Measurements from ENCODE around the gene FGF19. TPM values are rescaled to one million over a fixed set of nuclear protein-coding genes. Genes with fewer than 3 reads are reported as not detected.

Gene FGF19
- total RNA-seq, 8 experiments from 2014 or later = 0.20 to 1.1 (median 0.35) TPM; not detected in 2

GRCh38 chr11:69731110-69731509 is 27.3 kb upstream of the FGF19 start:
- in situ Hi-C loops (cut with MboI; ENCODE audit: low pct_unique_long_range_greater_than_20kb in 2 of 9, low sequenced_read_pairs in 9 of 9, unreplicated experiment in 9 of 9) = no loop called here
- no peak for ATAC-seq (replicated peaks in 6 of 8)

GRCh38 chr11:69730500-69730899 is 26.7 kb upstream of the FGF19 start:
- in situ Hi-C loops (cut with MboI; ENCODE audit: low pct_unique_long_range_greater_than_20kb in 2 of 9, low sequenced_read_pairs in 9 of 9, unreplicated experiment in 9 of 9) = no loop called here
- WGBS, 10 experiments = no CpG with 5 or more reads among the region's 8 CpGs
- Histone ChIP-seq H3K27ac (no peak overlapping the region), H3K4me1 (replicated peaks in 1 of 2) (no peaks in the 10 kb centered on the region), H3K4me3 (no peak overlapping the region)
- no peak for ATAC-seq (replicated peaks in 6 of 8)

More at GRCh38 chr11:69731110-69731509, 27.3 kb upstream of the FGF19 start:
- 30 to 100% (median 62%) methylated on average over 1 to 5 of the region's 11 CpGs; no CpG with 5 or more reads in 6 of the 10 experiments for WGBS, 10 experiments
- Histone ChIP-seq H3K4me3 (no peak overlapping the region), H3K27ac (no peak overlapping the region), H3K4me1 (replicated peaks in 1 of 2) (no peaks in the 10 kb centered on the region)

GRCh38 chr11:69729252-69729651 is 25.4 kb upstream of the FGF19 start:
- no peak overlapping the region for H3K4me3 ChIP-seq
- no peak for ATAC-seq (replicated peaks in 6 of 8)
- no peak overlapping the region for H3K27ac ChIP-seq
- in situ Hi-C loops (cut with MboI; ENCODE audit: low pct_unique_long_range_greater_than_20kb in 2 of 9, low sequenced_read_pairs in 9 of 9, unreplicated experiment in 9 of 9) = no loop called here
- no peaks in the 10 kb centered on the region for H3K4me1 ChIP-seq (replicated peaks in 1 of 2)
- WGBS, 10 experiments = 87 to 100% methylated on average over 1 to 3 of the region's 9 CpGs; no CpG with 5 or more reads in 8 of the 10 experiments

- no peak for ATAC-seq (replicated peaks in 6 of 8)
- H3K4me3 ChIP-seq = no peak overlapping the region
- in situ Hi-C loops (cut with MboI; ENCODE audit: low pct_unique_long_range_greater_than_20kb in 2 of 9, low sequenced_read_pairs in 9 of 9, unreplicated experiment in 9 of 9) = no loop called here
- no peaks in the 10 kb centered on the region for H3K4me1 ChIP-seq (replicated peaks in 1 of 2)
- no peak overlapping the region for H3K27ac ChIP-seq
- 88 to 100% (median 100%) methylated on average over 1 to 5 of the region's 10 CpGs; no CpG with 5 or more reads in 6 of the 10 experiments for WGBS, 10 experiments
Observed at GRCh38 chr11:69727266-69727665, 23.4 kb upstream of the FGF19 start.

- no peak for ATAC-seq (replicated peaks in 6 of 8)
- H3K4me1 ChIP-seq (replicated peaks in 1 of 2) = no peaks in the 10 kb centered on the region
- no peak overlapping the region for H3K27ac ChIP-seq
- H3K4me3 ChIP-seq = no peak overlapping the region
- 0 to 95% (median 91%) methylated on average over 1 to 13 of the region's 18 CpGs; no CpG with 5 or more reads in 4 of the 10 experiments for WGBS, 10 experiments
- in situ Hi-C loops (cut with MboI; ENCODE audit: low pct_unique_long_range_greater_than_20kb in 2 of 9, low sequenced_read_pairs in 9 of 9, unreplicated experiment in 9 of 9) = no loop called here
Observed at GRCh38 chr11:69726481-69726880, 22.7 kb upstream of the FGF19 start.

DNA sequence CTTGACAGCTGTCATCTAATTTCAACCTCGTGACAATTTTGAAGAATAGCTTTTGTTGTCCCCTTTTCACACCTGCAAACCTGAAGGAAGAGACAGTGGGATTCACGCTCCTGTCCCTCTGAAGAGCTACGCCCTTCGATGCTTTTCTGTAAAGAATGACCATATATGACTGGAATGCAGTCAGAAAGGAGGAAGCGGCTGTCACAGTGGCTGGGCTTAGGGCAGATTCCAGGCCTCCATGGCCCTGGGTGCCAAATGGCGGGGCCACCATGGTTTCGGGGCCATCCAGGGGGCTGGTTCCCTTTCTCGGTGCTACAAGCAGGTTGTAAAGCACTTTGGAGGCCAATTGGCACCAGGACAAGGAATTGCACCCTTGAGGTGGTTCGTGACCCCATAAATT is 22.2 kb upstream of the FGF19 start:
- Histone ChIP-seq H3K4me3 (no peak overlapping the region), H3K27ac (no peak overlapping the region), H3K4me1 (replicated peaks in 1 of 2) (no peaks in the 10 kb centered on the region)
- no peak for ATAC-seq (replicated peaks in 6 of 8)
- 0 to 90% (median 60%) methylated on average over 1 to 8 of the region's 9 CpGs; no CpG with 5 or more reads in 3 of the 10 experiments for WGBS, 10 experiments
- in situ Hi-C loops (cut with MboI; ENCODE audit: low pct_unique_long_range_greater_than_20kb in 2 of 9, low sequenced_read_pairs in 9 of 9, unreplicated experiment in 9 of 9) = no loop called here

DNA sequence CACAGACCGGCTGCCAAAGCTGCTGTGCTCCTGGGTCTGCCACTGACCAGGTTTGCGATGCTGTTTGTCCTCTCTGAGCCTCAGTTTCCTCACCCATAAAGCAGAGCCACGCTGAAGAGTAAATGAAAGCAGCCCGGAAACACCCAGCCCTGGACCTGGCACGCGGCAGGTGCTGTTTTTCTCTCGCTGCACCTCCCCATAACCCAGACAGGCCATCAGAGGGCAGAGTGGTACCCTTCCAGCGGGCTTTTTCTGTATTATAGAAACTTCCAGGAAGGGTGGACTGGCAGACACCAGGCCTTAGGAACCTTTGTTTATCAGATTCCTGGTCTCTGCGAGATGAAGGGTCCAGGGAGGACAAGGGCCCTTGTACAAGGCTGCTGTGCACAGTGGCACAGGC is 17.9 kb upstream of the FGF19 start:
- in situ Hi-C loops (cut with MboI; ENCODE audit: low pct_unique_long_range_greater_than_20kb in 2 of 9, low sequenced_read_pairs in 9 of 9, unreplicated experiment in 9 of 9) = loop anchor here in 8 of 9 experiments (25.0 kb wide), 3 partner anchors 141 to 466 kb away; no protein-coding TSS in a partner anchor
- ATAC-seq (replicated peaks in 6 of 8) = no peak
- Histone ChIP-seq H3K4me1 (replicated peaks in 1 of 2) (peaks cover 12% of the 10 kb centered on the region in 2 donors), H3K27ac (no peak overlapping the region), H3K4me3 (no peak overlapping the region)
- WGBS, 10 experiments = 30 to 83% (median 60%) methylated on average over 1 to 7 of the region's 9 CpGs; no CpG with 5 or more reads in 4 of the 10 experiments

DNA sequence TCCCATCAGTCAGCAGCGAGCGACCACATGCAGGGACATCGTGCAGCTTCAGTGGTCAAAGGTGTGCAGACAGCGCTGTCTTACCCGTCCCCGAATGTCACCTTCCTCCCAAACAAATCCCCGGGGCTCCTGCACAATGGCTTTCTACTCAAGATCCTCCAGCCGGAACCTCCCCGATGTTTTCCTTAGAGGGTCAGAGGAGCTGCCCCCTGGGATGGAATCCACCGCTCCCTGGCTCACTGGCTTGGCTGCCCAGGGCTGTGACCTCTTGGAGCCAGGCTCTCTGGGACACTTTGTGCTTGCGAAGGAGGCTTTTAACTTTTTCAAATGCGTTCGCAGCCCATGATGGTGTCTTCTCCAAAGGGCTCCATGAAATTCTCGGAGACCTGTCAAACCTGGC is 17.3 kb upstream of the FGF19 start:
- H3K4me3 ChIP-seq = no peak overlapping the region
- 20 to 89% (median 60%) methylated on average over 1 to 9 of the region's 14 CpGs; no CpG with 5 or more reads in 3 of the 10 experiments for WGBS, 10 experiments
- no peak for ATAC-seq (replicated peaks in 6 of 8)
- in situ Hi-C loops (cut with MboI; ENCODE audit: low pct_unique_long_range_greater_than_20kb in 2 of 9, low sequenced_read_pairs in 9 of 9, unreplicated experiment in 9 of 9) = loop anchor here in 8 of 9 experiments (25.0 kb wide), 3 partner anchors 141 to 466 kb away; no protein-coding TSS in a partner anchor
- no peak overlapping the region for H3K27ac ChIP-seq
- H3K4me1 ChIP-seq (replicated peaks in 1 of 2) = peaks cover 12 to 13% of the 10 kb centered on the region in 2 donors

DNA sequence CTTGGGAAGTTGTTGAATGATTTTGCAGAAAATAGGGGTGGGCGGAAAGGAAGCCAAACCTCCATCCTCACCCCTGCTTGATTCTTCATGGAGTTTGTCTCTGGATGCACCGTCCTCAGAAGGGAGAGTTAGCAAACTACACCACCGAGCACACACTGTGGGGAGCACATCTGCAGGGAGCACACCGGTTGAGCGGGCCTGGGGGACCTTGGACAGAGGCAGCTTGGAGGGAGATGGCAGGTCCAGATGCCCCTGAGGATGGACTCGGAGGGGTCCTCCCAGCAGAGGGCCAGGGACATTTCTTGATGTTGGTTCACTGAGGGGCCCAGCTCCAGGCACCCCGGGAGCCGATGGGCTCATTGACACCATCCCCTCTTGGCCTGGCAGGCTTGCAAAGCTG is 15.1 kb upstream of the FGF19 start:
- no peak for ATAC-seq (replicated peaks in 6 of 8)
- Histone ChIP-seq H3K4me1 (replicated peaks in 1 of 2) (peaks cover 12 to 17% of the 10 kb centered on the region in 2 donors), H3K27ac (no peak overlapping the region), H3K4me3 (no peak overlapping the region)
- WGBS, 10 experiments = 71 to 92% (median 78%) methylated on average over 1 to 3 of the region's 8 CpGs; no CpG with 5 or more reads in 7 of the 10 experiments
- in situ Hi-C loops (cut with MboI; ENCODE audit: low pct_unique_long_range_greater_than_20kb in 2 of 9, low sequenced_read_pairs in 9 of 9, unreplicated experiment in 9 of 9) = loop anchor here in 8 of 9 experiments (25.0 kb wide), 3 partner anchors 143 to 468 kb away; no protein-coding TSS in a partner anchor

- peaks cover 12 to 17% of the 10 kb centered on the region in 2 donors for H3K4me1 ChIP-seq (replicated peaks in 1 of 2)
- 0 to 14% (median 6%) methylated on average over 2 to 8 of the region's 13 CpGs; no CpG with 5 or more reads in 5 of the 10 experiments for WGBS, 10 experiments
- in situ Hi-C loops (cut with MboI; ENCODE audit: low pct_unique_long_range_greater_than_20kb in 2 of 9, low sequenced_read_pairs in 9 of 9, unreplicated experiment in 9 of 9) = loop anchor here in 8 of 9 experiments (25.0 kb wide), 3 partner anchors 144 to 469 kb away; no protein-coding TSS in a partner anchor
- ATAC-seq (replicated peaks in 6 of 8) = peak; percentile 82 to 98 (median 95)
- H3K27ac ChIP-seq = no peak overlapping the region
- no peak overlapping the region for H3K4me3 ChIP-seq
Observed at GRCh38 chr11:69718147-69718546, 14.3 kb upstream of the FGF19 start.

DNA sequence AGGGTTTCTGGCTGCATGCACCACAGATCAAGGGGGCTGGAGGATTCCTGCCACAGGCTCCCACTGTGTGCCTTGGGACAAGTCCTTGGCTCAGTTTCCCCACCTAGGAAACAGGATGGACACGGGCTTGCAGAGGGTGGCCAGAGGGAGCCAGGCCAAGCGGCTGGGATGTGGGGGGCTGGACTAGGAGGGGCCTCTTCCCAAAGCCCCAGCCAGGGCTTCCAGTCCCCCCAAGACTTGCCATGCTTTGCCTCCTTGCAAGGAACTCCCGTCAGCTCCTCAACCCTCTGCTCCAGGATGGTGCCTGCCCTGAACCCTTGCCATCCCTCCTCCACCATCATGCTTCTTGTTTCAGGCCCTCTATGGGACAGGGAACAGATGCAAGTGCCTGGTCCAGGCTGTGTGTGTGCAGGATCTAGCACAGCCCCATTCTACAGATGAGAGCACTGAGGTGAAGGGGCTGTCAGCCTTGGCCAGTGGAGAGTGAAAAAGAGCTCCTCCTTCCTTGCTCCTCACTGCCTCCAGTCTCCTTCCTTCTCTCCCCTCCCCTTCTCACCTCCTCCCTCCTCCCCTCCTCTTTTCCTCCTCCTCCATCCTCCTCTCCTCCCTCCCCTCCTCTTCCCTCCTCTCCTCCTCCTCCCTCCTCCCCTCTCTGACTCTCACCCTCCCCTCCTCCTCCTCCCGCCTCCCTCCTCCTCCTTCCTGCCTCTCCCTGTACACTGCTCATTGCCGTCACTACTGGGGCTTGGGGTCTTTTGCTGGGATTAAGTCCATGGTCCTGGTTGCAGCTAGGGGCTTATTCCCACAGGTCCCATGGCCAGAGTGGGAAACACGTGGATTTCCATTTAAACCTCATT is 13.3 kb upstream of the FGF19 start:
- in situ Hi-C loops (cut with MboI; ENCODE audit: low pct_unique_long_range_greater_than_20kb in 2 of 9, low sequenced_read_pairs in 9 of 9, unreplicated experiment in 9 of 9) = loop anchor here in 8 of 9 experiments (25.0 kb wide), 3 partner anchors 145 to 470 kb away; no protein-coding TSS in a partner anchor
- Histone ChIP-seq H3K4me1 (replicated peaks in 1 of 2) (peaks cover 12 to 17% of the 10 kb centered on the region in 2 donors), H3K27ac (no peak overlapping the region), H3K4me3 (no peak overlapping the region)
- WGBS, 10 experiments = 0 to 13% methylated on average over 1 to 3 of the region's 6 CpGs; no CpG with 5 or more reads in 8 of the 10 experiments
- ATAC-seq (replicated peaks in 6 of 8) = no peak

GRCh38 chr11:69716099-69716498 is 12.3 kb upstream of the FGF19 start:
- in situ Hi-C loops (cut with MboI; ENCODE audit: low pct_unique_long_range_greater_than_20kb in 2 of 9, low sequenced_read_pairs in 9 of 9, unreplicated experiment in 9 of 9) = loop anchor here in 8 of 9 experiments (25.0 kb wide), 3 partner anchors 146 to 471 kb away; no protein-coding TSS in a partner anchor
- 50 to 84% (median 78%) methylated on average over 1 to 9 of the region's 11 CpGs; no CpG with 5 or more reads in 4 of the 10 experiments for WGBS, 10 experiments
- Histone ChIP-seq H3K27ac (no peak overlapping the region), H3K4me3 (no peak overlapping the region), H3K4me1 (replicated peaks in 1 of 2) (peaks cover 12 to 26% of the 10 kb centered on the region in 2 donors)
- ATAC-seq (replicated peaks in 6 of 8) = no peak

DNA sequence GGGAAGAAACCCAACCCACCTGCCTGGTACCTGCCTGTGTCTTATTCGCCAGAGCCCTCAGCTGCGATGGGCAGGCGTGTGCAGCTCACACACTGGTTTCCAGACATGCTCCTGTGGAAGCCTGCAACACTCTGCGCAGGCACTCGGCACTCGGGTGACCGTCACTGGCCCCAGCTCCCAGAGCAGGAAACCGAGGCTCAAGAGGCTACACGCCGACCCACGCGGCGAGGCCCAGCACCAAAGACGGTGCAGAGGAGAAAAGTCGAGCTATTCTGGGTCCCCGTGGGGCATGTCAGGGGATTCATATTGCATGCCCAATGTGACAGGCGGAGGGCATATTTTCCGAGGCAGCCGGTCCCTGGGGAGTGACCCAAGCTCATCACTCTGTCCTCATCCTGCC is 11.6 kb upstream of the FGF19 start:
- Histone ChIP-seq H3K27ac (no peak overlapping the region), H3K4me3 (no peak overlapping the region), H3K4me1 (replicated peaks in 1 of 2) (peaks cover 12 to 26% of the 10 kb centered on the region in 2 donors)
- in situ Hi-C loops (cut with MboI; ENCODE audit: low pct_unique_long_range_greater_than_20kb in 2 of 9, low sequenced_read_pairs in 9 of 9, unreplicated experiment in 9 of 9) = loop anchor here in 8 of 9 experiments (25.0 kb wide), 3 partner anchors 147 to 472 kb away; no protein-coding TSS in a partner anchor
- no peak for ATAC-seq (replicated peaks in 6 of 8)
- WGBS, 10 experiments = 33 to 90% (median 71%) methylated on average over 3 to 7 of the region's 19 CpGs; no CpG with 5 or more reads in 3 of the 10 experiments
